GM19193 (cell line): Measurements from ENCODE around the gene CRK.

ENCODE experiments used
- POLR2A ChIP-seq: IDR thresholded peaks from 4 replicates; pipeline ENCODE4 v1.6.1; 2011; ENCODE audit not compliant: insufficient read depth, insufficient read length; ENCODE audit errors: extremely low read depth

The CRK gene

GRCh38 chr17:1390432-1391367 lies 65.3 kb downstream of the CRK start:
- TF ChIP-seq POLR2A = no peak

- TF ChIP-seq POLR2A = no peak
Measured at GRCh38 chr17:1386265-1386664, 69.8 kb downstream of the CRK start.

- TF ChIP-seq POLR2A = no peak
Measured at GRCh38 chr17:1385861-1386260, 70.2 kb downstream of the CRK start.

- no peak for TF ChIP-seq POLR2A
Measured at GRCh38 chr17:1384905-1385435, 71.1 kb downstream of the CRK start.

- TF ChIP-seq POLR2A = no peak
Measured at GRCh38 chr17:1379930-1380313, 76.1 kb downstream of the CRK start.

GRCh38 chr17:1379208-1379929 lies 76.7 kb downstream of the CRK start:
- TF ChIP-seq POLR2A = no peak

- no peak for TF ChIP-seq POLR2A
Measured at GRCh38 chr17:1377334-1377733, 78.7 kb downstream of the CRK start.

- no peak for TF ChIP-seq POLR2A
Measured at GRCh38 chr17:1376061-1376460, 80.0 kb downstream of the CRK start.

- TF ChIP-seq POLR2A = no peak
Measured at GRCh38 chr17:1375615-1376014, 80.4 kb downstream of the CRK start.

GRCh38 chr17:1374431-1375177 lies 81.4 kb downstream of the CRK start:
- TF ChIP-seq POLR2A = no peak

GRCh38 chr17:1373707-1374237 lies 82.3 kb downstream of the CRK start:
- no peak for TF ChIP-seq POLR2A

GRCh38 chr17:1372618-1373017 lies 83.4 kb downstream of the CRK start:
- no peak for TF ChIP-seq POLR2A

- TF ChIP-seq POLR2A = no peak
Measured at GRCh38 chr17:1371893-1372590, 84.0 kb downstream of the CRK start.
